GM06990 (cell line): ENCODE results near the gene AP3S1.

Experiments
- DNase-seq: peaks from one replicate; pipeline ENCODE4 v3.0.0-alpha.2; 2011; ENCODE audit not compliant: insufficient read length; ENCODE audit errors: extremely low read depth
- H3K27me3 ChIP-seq: replicated peaks from 2 replicates; pipeline ENCODE4 v1.6.0; 2011; ENCODE audit warnings: low read length; ENCODE audit not compliant: control insufficient read depth, insufficient read depth
- H3K36me3 ChIP-seq: 2 replicates; pipeline ENCODE4 v1.5.1; 2011; ENCODE audit warnings: low read length; ENCODE audit not compliant: control insufficient read depth, insufficient read depth
- H3K4me3 ChIP-seq: replicated peaks from 2 replicates; pipeline ENCODE4 v1.5.1; 2011; ENCODE audit warnings: low read depth, mild to moderate bottlenecking, control low read depth, low read length
- CTCF ChIP-seq: IDR thresholded peaks from 2 replicates; pipeline ENCODE4 v1.5.1; 2011; ENCODE audit warnings: low read length, control low read depth, mild to moderate bottlenecking, inconsistent platforms; ENCODE audit not compliant: insufficient read depth, poor library complexity, severe bottlenecking

Gene AP3S1

DNA sequence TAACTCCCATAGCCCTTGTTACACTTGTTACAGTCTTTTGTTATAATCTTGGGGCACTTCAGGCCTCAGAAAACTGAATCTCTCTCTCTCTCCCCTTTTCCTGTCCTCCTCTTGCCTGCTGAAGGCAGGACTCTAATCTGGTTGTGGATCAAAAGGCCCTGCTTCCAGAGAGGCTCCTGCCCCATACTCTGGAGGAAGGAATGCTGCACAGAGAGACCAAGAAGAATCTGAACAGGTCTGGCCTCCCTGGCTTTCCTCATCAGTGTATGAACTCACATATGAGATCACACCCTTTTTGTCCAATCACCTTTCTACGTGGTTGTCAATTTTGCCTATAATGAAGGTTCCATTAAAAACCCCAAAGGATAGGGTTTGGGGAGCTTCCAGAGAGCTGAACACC, 94.3 kb downstream of the AP3S1 start:
- no peak for TF ChIP-seq CTCF
- H3K4me3 ChIP-seq: no peak overlapping the region
- H3K27me3 ChIP-seq: no peaks in the 10 kb centered on the region
- DNase-seq: no peak
- H3K36me3 ChIP-seq: no peaks in the 10 kb centered on the region

DNA sequence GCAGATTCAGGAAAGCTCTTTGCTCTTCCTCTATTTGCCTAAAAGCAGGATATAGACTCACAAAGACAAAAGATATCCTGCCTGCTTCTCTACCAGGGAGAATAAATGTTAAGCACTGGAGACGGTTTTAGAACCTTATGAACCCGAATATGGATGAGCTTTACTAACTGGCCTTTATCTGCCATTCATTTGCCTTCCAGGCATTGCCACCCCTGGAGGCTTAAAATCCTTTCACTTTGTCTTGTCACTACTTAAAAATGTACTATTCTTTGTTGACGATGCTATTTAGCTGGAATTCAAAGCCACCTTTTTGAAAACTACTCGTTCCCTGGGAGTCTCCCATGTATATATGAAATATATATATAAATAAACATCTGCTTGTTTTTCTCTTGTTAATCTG, 97.3 kb downstream of the AP3S1 start:
- no peak overlapping the region for H3K4me3 ChIP-seq
- DNase-seq: no peak
- H3K36me3 ChIP-seq: no peaks in the 10 kb centered on the region
- TF ChIP-seq CTCF: no peak
- no peaks in the 10 kb centered on the region for H3K27me3 ChIP-seq

GRCh38 chr5:115940080-115940810, 98.5 kb downstream of the AP3S1 start:
- H3K27me3 ChIP-seq: no peaks in the 10 kb centered on the region
- TF ChIP-seq CTCF: no peak
- DNase-seq: no peak
- no peaks in the 10 kb centered on the region for H3K36me3 ChIP-seq
- H3K4me3 ChIP-seq: no peak overlapping the region

DNA sequence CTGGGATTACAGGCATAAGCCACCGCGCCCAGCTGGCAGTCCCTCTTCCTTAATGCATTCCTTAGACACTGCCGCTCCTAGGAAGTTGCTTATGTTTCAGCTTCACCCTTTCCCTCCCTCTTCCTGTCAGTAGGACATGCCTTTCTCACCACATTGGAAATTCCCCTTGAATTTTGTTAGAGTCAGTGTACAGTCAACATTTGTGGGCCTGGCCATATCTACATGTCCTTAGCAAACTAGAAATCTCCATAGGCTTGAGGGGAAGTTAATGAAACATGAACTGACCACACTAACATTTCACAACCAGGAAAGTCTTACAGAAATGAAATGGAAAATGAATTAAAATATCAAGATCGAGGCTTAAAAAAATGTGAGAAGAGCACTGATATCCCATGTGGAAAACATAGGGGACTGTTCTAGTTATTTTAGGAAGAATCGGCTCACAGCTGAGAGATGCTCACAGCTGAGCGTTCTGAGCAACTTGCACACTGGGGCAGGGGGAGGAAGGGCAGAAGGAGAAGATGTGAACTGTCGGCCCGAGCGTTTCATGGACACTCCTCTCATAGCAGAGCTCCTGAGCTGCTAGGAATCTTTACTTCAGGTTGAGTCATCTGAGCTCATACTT, 99.4 kb downstream of the AP3S1 start:
- no peaks in the 10 kb centered on the region for H3K36me3 ChIP-seq
- no peaks in the 10 kb centered on the region for H3K27me3 ChIP-seq
- no peak for DNase-seq
- no peak for TF ChIP-seq CTCF
- H3K4me3 ChIP-seq: no peak overlapping the region

- no peak for TF ChIP-seq CTCF
- no peak overlapping the region for H3K4me3 ChIP-seq
- H3K27me3 ChIP-seq: no peaks in the 10 kb centered on the region
- H3K36me3 ChIP-seq: no peaks in the 10 kb centered on the region
- DNase-seq: no peak
Observed at GRCh38 chr5:115944501-115944900, 102.8 kb downstream of the AP3S1 start.
